Spinal cord (tissue), 10 donors: ENCODE results near the gene VASH1. TPM values are rescaled to one million over a fixed set of nuclear protein-coding genes. Genes with fewer than 3 reads are reported as not detected.

Source experiments
- DNase-seq, 6 donors: peaks; one replicate each; pipeline versions ENCODE4 v3.0.0 to v3.0.0-alpha.2; 2013 to 2015; ENCODE audit warnings: low spot score in 6 of 6, low read depth in 4 of 6
- H3K27ac ChIP-seq: one replicate; pipeline ENCODE4 v1.5.1; 2013; ENCODE audit warnings: low read depth, low read length, control low read depth
- H3K27me3 ChIP-seq: one replicate; pipeline ENCODE4 v1.6.1; 2013; ENCODE audit warnings: low read length; ENCODE audit not compliant: control insufficient read depth, insufficient read depth
- H3K36me3 ChIP-seq: one replicate; pipeline ENCODE4 v1.6.1; 2013; ENCODE audit warnings: low read length; ENCODE audit not compliant: control insufficient read depth, insufficient read depth
- H3K4me1 ChIP-seq: one replicate; pipeline ENCODE4 v1.6.1; 2013; ENCODE audit warnings: low read length; ENCODE audit not compliant: control insufficient read depth, insufficient read depth
- H3K4me3 ChIP-seq: one replicate; pipeline ENCODE4 v1.5.1; 2013; ENCODE audit warnings: low read depth, low read length, control low read depth
- H3K9me3 ChIP-seq: one replicate; pipeline ENCODE4 v1.6.1; 2013; ENCODE audit warnings: low read length; ENCODE audit not compliant: control insufficient read depth, insufficient read depth
- WGBS: methylation state at CpG from one replicate; pipeline ENCODE4 v1.1.5; 2013; ENCODE audit warnings: missing lambda C conversion rate; ENCODE audit not compliant: insufficient coverage; 5-methylcytosine and 5-hydroxymethylcytosine counted together
- polyA plus RNA-seq, 2 donors: library from polyadenylated mRNA; unstranded; fragments of 120-200 nt; gene quantifications; one replicate each; pipeline ENCODE4 v1.2.1, GENCODE V29; 2013; ENCODE audit not compliant: insufficient read length in 2 of 2
- total RNA-seq, 2 donors: library from RNA; depleted of rRNA in 1 of 2; stranded (reverse); fragments of 120-200 nt in 1 of 2; fragments of >200 nt in 1 of 2; gene quantifications; one replicate each; pipeline versions ENCODE4 v1.2.3 to v1.2.4, GENCODE V29; 2013 to 2014
- donor health status: healthy.

The VASH1 gene
- total and polyA plus RNA-seq, 4 donors = 26.3 to 91.0 (median 58.2) TPM

DNA sequence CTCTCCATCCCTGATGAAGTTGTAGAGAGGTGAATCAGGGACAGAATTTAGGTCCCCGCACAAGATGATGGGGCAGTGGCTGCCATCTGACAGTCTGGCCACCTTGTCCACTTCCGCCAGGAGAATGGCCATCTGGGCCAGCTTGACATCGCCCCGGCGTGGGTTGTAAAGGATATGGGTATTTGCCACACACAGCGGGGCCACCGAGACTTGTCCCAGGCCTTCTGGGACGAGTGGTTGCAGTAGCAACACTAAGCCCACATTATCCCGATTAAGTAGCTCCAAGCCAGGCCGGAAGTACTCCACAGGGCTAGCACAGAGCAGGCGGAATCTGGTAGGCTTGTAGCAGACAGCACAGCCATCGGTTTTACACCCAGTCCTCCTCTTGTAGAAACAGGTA, 45.2 kb downstream of the VASH1 start:
- H3K4me1 ChIP-seq = peaks cover 5% of the 10 kb centered on the region
- H3K36me3 ChIP-seq = peaks cover 39% of the 10 kb centered on the region
- no peak for DNase-seq
- no peak overlapping the region for H3K4me3 ChIP-seq
- no peaks in the 10 kb centered on the region for H3K27me3 ChIP-seq
- no peak overlapping the region for H3K27ac ChIP-seq
- H3K9me3 ChIP-seq = no peaks in the 10 kb centered on the region
- WGBS = 95% methylated on average over 11 of the region's 12 CpGs

DNA sequence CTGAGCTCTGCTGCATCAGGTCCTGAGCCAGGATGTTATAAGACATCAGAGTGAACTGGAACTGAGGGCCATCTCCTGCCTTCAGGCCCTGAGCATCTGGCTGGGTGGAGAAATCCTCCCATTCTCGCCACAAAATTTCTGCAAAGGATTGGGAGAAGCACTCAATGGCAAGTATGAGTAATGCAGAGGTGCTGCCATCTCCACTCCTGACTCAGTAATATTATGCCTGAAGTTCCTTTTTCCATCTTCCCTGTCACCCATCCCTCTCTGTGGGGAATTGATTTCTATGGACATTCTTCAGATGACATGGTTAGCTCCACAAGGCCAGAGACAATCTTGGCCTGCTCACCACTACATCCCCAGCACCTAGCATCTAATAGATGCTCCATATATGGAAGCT, 46.7 kb downstream of the VASH1 start:
- Histone ChIP-seq H3K27me3 (no peaks in the 10 kb centered on the region), H3K27ac (no peak overlapping the region), H3K9me3 (no peaks in the 10 kb centered on the region), H3K36me3 (peaks cover 32% of the 10 kb centered on the region), H3K4me3 (no peak overlapping the region), H3K4me1 (peaks cover 12% of the 10 kb centered on the region)
- no peak for DNase-seq
- 100% methylated on average over 1 of the region's 1 CpG for WGBS

DNA sequence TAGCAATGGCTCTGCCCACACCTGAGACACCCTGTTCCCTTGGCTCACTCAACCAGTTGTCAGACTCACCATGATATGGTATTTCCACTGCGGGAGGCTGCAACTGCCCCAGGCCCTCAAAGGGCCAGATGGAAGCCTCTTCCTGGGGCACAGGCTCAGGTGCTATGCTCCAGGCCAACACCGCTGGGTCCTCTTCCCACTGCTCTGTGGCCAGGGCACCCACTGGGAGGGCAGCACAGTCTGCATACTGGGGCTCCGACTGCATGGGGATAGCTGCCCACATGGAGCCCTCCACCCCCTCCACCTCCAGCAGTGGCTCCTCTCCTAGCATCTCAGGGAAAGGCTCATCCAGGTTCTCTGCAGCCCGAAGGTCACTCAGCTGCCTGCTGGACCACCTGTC, 47.7 kb downstream of the VASH1 start:
- no peaks in the 10 kb centered on the region for H3K27me3 ChIP-seq
- WGBS = 91% methylated on average over 4 of the region's 4 CpGs
- H3K4me3 ChIP-seq = no peak overlapping the region
- H3K36me3 ChIP-seq = peaks cover 32% of the 10 kb centered on the region
- no peak overlapping the region for H3K27ac ChIP-seq
- peaks cover 15% of the 10 kb centered on the region for H3K4me1 ChIP-seq
- no peaks in the 10 kb centered on the region for H3K9me3 ChIP-seq
- no peak for DNase-seq

DNA sequence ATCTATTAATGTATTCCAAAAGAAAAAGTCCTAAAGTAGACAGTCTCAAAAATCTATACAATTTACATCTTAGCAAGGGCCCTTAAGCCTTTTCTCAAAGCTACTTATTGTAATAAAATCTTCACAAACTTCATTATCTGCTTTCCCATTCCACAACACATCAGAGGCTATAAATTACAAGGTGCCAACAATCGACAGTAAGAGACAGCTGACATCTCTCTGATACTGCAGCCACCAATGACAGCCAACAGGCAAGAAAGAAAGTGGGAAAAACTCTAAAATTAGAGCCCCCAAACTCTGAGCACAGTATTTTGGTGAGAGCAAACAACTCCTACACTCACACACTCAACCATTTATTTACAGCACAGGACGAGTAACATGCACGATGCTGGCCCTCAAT, 49.3 kb downstream of the VASH1 start:
- H3K27ac ChIP-seq = peak overlapping the region; percentile 10
- H3K36me3 ChIP-seq = peaks cover 26% of the 10 kb centered on the region
- WGBS = 40% methylated on average over 1 of the region's 3 CpGs
- H3K9me3 ChIP-seq = no peaks in the 10 kb centered on the region
- peak overlapping the region; percentile 26 for H3K4me3 ChIP-seq
- no peak for DNase-seq
- H3K4me1 ChIP-seq = peaks cover 15% of the 10 kb centered on the region
- H3K27me3 ChIP-seq = no peaks in the 10 kb centered on the region

DNA sequence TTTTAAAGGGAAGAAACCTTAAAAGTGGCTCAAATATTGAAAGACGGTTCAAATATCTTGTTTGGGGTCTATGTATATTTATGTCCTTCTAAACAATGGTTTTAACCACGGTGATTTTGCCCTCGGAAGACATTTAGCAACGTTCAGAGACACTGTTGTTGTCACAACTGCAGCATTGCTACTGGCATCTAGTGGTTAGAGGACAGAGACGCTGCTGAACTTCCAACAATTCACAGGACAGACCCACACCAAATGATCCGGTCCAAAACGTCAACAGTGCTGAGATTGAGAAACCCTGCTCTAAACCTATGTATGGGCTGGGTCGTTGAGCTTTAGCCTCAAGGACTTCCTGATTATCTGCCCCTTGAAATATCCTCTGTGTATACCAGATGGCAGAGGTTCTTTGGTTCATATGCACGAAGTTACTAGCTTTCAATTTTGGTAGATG, 49.7 kb downstream of the VASH1 start:
- Histone ChIP-seq H3K27me3 (no peaks in the 10 kb centered on the region), H3K4me3 (peak overlapping the region; percentile 26), H3K4me1 (peaks cover 15% of the 10 kb centered on the region), H3K36me3 (peaks cover 26% of the 10 kb centered on the region), H3K9me3 (no peaks in the 10 kb centered on the region), H3K27ac (no peak overlapping the region)
- peak in 2 of 6 donors; percentile 57 to 75 for DNase-seq
- 0% methylated on average over 4 of the region's 9 CpGs for WGBS

DNA sequence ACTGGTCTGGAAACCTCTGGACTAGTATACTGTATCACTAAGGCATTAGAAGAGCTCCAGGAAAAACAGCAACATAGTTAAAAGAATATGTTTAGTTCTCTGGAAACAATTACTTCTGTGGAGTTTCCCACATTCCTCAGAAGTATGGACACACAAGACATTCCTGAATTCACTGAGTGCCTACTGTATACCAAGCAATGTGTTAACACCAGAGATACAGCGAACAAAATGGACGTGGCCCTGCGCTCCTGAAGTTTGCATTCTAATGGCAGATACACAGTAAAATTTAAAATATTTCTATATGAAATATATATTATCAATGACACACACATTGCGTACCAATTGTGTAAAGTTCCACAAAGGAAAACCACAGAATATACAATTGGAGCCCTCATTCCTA, 50.3 kb downstream of the VASH1 start:
- Histone ChIP-seq H3K9me3 (no peaks in the 10 kb centered on the region), H3K4me3 (peak overlapping the region; percentile 72), H3K36me3 (peaks cover 22% of the 10 kb centered on the region), H3K27ac (peak overlapping the region; percentile 74), H3K4me1 (peaks cover 15% of the 10 kb centered on the region), H3K27me3 (no peaks in the 10 kb centered on the region)
- WGBS = no CpG with 5 or more reads among the region's 4 CpGs
- no peak for DNase-seq

DNA sequence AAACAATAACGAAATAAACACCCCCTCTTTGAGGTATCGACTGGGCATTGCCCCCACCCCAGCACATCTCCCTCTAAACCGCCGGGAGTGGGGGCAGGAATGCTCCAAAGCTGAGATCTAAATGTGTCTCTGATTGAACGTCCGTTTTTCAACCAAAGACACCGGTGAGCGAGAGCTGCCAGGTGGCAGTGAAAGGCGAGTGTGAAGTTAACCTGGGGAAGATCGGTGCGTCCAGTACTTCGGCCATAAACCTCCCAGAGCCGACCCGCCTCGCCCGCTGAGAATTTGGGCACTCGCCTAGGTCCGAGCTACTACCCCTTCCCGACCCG, 50.8 kb downstream of the VASH1 start:
- peak overlapping the region; percentile 74 for H3K27ac ChIP-seq
- peak in 1 of 6 donors; percentile 44 for DNase-seq
- H3K9me3 ChIP-seq = no peaks in the 10 kb centered on the region
- no peaks in the 10 kb centered on the region for H3K27me3 ChIP-seq
- WGBS = 0% methylated on average over 16 of the region's 20 CpGs
- peaks cover 15% of the 10 kb centered on the region for H3K4me1 ChIP-seq
- H3K36me3 ChIP-seq = peaks cover 19% of the 10 kb centered on the region
- peak overlapping the region; percentile 72 for H3K4me3 ChIP-seq

DNA sequence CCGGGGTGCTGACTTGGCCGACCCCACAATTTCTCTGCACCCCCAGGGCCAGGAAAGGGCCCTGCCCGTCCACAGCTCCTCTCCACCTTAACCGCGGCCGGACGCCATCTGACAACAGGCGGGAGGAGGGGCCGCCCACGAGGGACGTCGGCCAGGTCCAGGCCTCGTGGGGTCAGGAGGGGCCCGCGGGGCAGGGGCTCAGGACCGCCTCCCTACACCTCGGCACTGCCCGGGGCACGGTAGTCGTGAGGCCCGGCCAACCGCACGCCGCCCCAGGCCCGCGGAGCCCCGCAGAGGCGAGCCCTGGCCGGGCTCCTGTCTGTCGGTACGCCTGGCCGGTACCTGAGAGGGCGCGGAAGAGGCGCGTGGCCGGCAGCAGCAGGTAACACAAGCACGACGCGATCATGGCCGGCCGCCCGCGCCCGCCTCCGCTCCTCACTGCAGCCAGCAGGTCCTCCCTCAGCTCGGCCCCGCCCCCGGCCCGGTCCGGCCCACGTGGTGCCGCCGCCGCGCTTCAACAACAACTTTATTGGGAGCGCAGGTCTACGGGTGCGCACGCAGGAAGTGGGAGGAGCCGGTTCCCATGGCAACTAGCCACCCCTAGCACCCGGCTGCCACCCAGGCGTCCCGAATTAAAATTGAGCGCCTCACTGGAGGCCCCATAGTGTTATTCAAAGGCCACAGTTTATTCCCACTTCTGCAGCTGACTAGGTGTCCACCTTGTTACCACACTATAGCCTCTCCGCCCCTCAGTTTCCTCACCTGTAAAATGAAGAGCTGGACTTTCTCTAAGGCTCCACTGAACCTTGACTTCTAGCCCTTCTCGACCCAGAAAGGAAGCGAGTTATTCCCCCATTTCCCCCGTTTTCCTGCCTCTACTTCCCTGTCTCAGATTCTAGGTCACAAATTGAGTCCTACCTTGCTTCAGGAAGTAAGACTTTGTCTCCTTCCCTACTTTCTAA, 51.4 kb downstream of the VASH1 start, which contains the start of gene ANGEL1:
Gene ANGEL1 (minus strand): TSS at position 461 of the 962 bp plus-strand sequence. CDS start 55 bp downstream, at position 406.
- Histone ChIP-seq H3K9me3 (no peaks in the 10 kb centered on the region), H3K36me3 (peaks cover 13% of the 10 kb centered on the region), H3K4me1 (peaks cover 15% of the 10 kb centered on the region), H3K4me3 (peak within 1 kb of the TSS; percentile 72), H3K27ac (peak within 1 kb of the TSS; percentile 74), H3K27me3 (no peaks in the 10 kb centered on the region)
- 4% methylated on average over 69 of the region's 69 CpGs for WGBS
- DNase-seq = peak in 5 of 6 donors; percentile 86 to 98 (median 91)

DNA sequence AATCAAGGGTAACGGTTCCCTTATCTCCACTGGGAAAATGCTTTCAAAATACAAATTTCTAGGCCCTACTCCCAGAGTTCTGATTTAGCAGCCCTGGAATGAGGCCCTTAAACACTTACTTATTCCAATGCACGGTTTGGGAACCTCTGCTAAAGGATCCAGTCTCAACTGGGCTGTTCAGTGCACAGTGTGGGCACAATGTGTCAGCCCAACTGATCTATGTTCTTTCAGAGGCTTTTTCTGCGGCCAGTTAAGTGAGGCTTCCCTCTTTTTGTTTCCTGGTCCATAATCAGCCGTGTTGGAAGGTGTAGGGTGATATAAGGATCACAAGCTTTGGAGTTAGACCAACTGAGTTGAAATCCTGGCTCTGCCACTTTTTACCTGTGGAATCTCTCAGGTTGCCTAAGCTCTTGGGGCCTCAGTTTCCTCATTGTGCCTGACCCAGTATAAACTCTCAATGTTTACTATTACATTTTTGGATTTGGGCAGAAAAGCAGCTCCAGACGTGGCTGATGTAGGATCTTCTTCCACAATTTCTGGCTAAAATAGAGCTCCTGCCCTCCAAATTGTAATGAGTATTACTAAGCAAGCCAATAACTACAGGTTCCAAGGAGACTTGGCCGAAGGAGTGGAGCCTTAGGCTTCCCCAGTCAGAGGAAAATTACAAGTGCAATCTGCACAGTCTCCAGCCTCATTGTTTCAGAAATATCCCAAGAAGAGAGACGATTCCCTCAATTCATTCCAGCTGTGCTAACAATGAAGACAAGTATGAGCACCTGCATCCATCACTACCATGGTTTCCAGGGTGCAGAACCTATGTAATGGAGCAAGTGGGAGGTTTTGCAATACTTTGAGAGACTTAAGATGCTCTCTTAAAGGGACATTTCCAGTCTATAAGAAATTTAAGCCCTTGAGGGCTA, 53.7 kb downstream of the VASH1 start:
- no peaks in the 10 kb centered on the region for H3K9me3 ChIP-seq
- peaks cover 13% of the 10 kb centered on the region for H3K4me1 ChIP-seq
- WGBS = 69% methylated on average over 4 of the region's 7 CpGs
- H3K27me3 ChIP-seq = no peaks in the 10 kb centered on the region
- H3K27ac ChIP-seq = peak overlapping the region; percentile 4
- no peak overlapping the region for H3K4me3 ChIP-seq
- peak in 1 of 6 donors; percentile 54 for DNase-seq
- no peaks in the 10 kb centered on the region for H3K36me3 ChIP-seq
